Astrocyte (in vitro differentiated cells and primary cell): ENCODE results near the gene PCSK5. TPM values are rescaled to one million over a fixed set of nuclear protein-coding genes. Genes with fewer than 3 reads are reported as not detected.

Experiments used
- DNase-seq: peaks from one replicate; pipeline ENCODE4 v3.0.0-alpha.2; 2010; ENCODE audit warnings: low read depth
- FAIRE-seq: peaks from 2 replicates; lab custom pipeline; 2011; peaks lifted over from hg19 to GRCh38; lab: Jason Lieb, UNC
- H2AFZ ChIP-seq: 2 replicates; pipeline ENCODE4 v1.6.0; 2012; ENCODE audit warnings: low read depth, low read length, inconsistent platforms
- H3K27ac ChIP-seq: 2 replicates; pipeline ENCODE4 v1.5.1; 2011; ENCODE audit warnings: low read depth, low read length, inconsistent platforms
- H3K27me3 ChIP-seq: 2 replicates; pipeline ENCODE4 v1.6.0; 2011; ENCODE audit warnings: low read length, inconsistent platforms; ENCODE audit not compliant: insufficient read depth
- H3K36me3 ChIP-seq: 2 replicates; pipeline ENCODE4 v1.5.1; 2011; ENCODE audit warnings: low read length, inconsistent platforms; ENCODE audit not compliant: insufficient read depth
- H3K4me1 ChIP-seq: 2 replicates; pipeline ENCODE4 v1.5.1; 2011; ENCODE audit warnings: low read length, inconsistent platforms; ENCODE audit not compliant: insufficient read depth
- H3K4me2 ChIP-seq: 2 replicates; pipeline ENCODE4 v1.6.0; 2012; ENCODE audit warnings: low read length, inconsistent platforms
- H3K4me3 ChIP-seq: 2 replicates; pipeline ENCODE4 v1.5.1; 2011; ENCODE audit warnings: low read depth, mild to moderate bottlenecking, low read length, inconsistent platforms; ENCODE audit not compliant: insufficient read depth
- H3K79me2 ChIP-seq: 2 replicates; pipeline ENCODE4 v1.6.0; 2012; ENCODE audit warnings: mild to moderate bottlenecking, low read length, inconsistent platforms; ENCODE audit not compliant: insufficient read depth
- H3K9ac ChIP-seq: 2 replicates; pipeline ENCODE4 v1.6.0; 2012; ENCODE audit warnings: mild to moderate bottlenecking, low read length, inconsistent platforms
- H3K9me3 ChIP-seq: 2 replicates; pipeline ENCODE4 v1.5.1; 2012; ENCODE audit warnings: low read depth, mild to moderate bottlenecking, low read length, inconsistent platforms; ENCODE audit not compliant: insufficient read depth
- H4K20me1 ChIP-seq: 2 replicates; pipeline ENCODE4 v1.6.0; 2012; ENCODE audit warnings: low read length, inconsistent platforms; ENCODE audit not compliant: insufficient read depth
- H3K27ac Mint-ChIP-seq: one replicate; pipeline ENCODE4 v1.8.0; 2021; ENCODE audit warnings: mild to moderate bottlenecking, mixed read lengths; ENCODE audit not compliant: unreplicated experiment
- H3K27me3 Mint-ChIP-seq: one replicate; pipeline ENCODE4 v1.8.0; 2021; ENCODE audit warnings: low read depth, mixed read lengths; ENCODE audit not compliant: unreplicated experiment
- H3K36me3 Mint-ChIP-seq: one replicate; pipeline ENCODE4 v1.8.0; 2021; ENCODE audit warnings: low read depth, mixed read lengths; ENCODE audit not compliant: unreplicated experiment
- H3K4me1 Mint-ChIP-seq: one replicate; pipeline ENCODE4 v1.8.0; 2021; ENCODE audit warnings: low read depth, mixed read lengths; ENCODE audit not compliant: unreplicated experiment
- H3K4me3 Mint-ChIP-seq: one replicate; pipeline ENCODE4 v1.8.0; 2021; ENCODE audit warnings: mild to moderate bottlenecking, moderate library complexity, mixed read lengths; ENCODE audit not compliant: unreplicated experiment
- H3K9me3 Mint-ChIP-seq: one replicate; pipeline ENCODE4 v1.8.0; 2021; ENCODE audit warnings: mild to moderate bottlenecking, mixed read lengths; ENCODE audit not compliant: unreplicated experiment
- EZH2 ChIP-seq: IDR thresholded peaks from 2 replicates; pipeline ENCODE4 v1.6.1; 2012; ENCODE audit warnings: mild to moderate bottlenecking, low read length, inconsistent platforms; ENCODE audit not compliant: insufficient read depth
- total RNA-seq: library from RNA; stranded (reverse); gene quantifications from 2 replicates; pipeline ENCODE4 v1.2.1, GENCODE V29; 2021
- TF ChIP-seq, protein P1 (sequence below): IDR thresholded peaks from 2 replicates; pipeline ENCODE4 v1.5.1; 2011; ENCODE audit warnings: low read depth, mild to moderate bottlenecking, inconsistent platforms, low read length, moderate library complexity; ENCODE audit not compliant: insufficient read depth

PCSK5 gene
- total RNA-seq, 1 donor from 2014 or later = 13.1 TPM

DNA sequence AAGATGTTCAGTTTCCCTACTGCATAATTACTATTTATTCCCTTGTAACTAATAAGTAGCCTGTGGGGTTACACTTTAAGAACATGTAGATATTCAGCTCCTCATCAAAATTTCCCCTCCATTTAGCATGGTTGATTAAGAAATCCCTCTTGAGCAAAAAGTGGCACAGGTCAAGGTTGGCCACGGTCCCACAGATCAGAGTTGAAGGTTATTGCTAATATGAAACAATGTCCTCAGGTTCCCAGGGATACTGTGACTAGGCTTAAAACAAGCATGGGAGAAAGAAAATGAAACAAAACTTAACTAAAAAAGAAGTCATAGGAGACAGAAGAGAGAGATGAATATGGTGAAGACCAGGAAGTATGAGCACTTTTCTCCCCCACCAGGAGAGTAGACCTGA lies 439.6 kb downstream of the PCSK5 start:
- FAIRE-seq = no peak
- no peaks in the 10 kb centered on the region for H3K9me3 ChIP-seq
- H3K27me3 ChIP-seq = peaks cover 6% of the 10 kb centered on the region
- Mint-ChIP-seq H3K27ac (no peak overlapping the region), H3K36me3 (peaks cover 2% of the 10 kb centered on the region), H3K4me3 (no peak overlapping the region), H3K9me3 (peaks cover 8% of the 10 kb centered on the region), H3K27me3 (peaks cover 42% of the 10 kb centered on the region), H3K4me1 (no peaks in the 10 kb centered on the region)
- no peak overlapping the region for H3K4me2 ChIP-seq
- H4K20me1 ChIP-seq = no peaks in the 10 kb centered on the region
- H2AFZ ChIP-seq = no peak overlapping the region
- H3K79me2 ChIP-seq = no peaks in the 10 kb centered on the region
- no peak overlapping the region for H3K9ac ChIP-seq
- DNase-seq = no peak
- H3K27ac ChIP-seq = no peak overlapping the region
- H3K4me3 ChIP-seq = no peak overlapping the region
- TF ChIP-seq, protein P1, sequence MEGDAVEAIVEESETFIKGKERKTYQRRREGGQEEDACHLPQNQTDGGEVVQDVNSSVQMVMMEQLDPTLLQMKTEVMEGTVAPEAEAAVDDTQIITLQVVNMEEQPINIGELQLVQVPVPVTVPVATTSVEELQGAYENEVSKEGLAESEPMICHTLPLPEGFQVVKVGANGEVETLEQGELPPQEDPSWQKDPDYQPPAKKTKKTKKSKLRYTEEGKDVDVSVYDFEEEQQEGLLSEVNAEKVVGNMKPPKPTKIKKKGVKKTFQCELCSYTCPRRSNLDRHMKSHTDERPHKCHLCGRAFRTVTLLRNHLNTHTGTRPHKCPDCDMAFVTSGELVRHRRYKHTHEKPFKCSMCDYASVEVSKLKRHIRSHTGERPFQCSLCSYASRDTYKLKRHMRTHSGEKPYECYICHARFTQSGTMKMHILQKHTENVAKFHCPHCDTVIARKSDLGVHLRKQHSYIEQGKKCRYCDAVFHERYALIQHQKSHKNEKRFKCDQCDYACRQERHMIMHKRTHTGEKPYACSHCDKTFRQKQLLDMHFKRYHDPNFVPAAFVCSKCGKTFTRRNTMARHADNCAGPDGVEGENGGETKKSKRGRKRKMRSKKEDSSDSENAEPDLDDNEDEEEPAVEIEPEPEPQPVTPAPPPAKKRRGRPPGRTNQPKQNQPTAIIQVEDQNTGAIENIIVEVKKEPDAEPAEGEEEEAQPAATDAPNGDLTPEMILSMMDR = no peak
- TF ChIP-seq EZH2 = no peak
- no peaks in the 10 kb centered on the region for H3K4me1 ChIP-seq
- H3K36me3 ChIP-seq = no peaks in the 10 kb centered on the region

DNA sequence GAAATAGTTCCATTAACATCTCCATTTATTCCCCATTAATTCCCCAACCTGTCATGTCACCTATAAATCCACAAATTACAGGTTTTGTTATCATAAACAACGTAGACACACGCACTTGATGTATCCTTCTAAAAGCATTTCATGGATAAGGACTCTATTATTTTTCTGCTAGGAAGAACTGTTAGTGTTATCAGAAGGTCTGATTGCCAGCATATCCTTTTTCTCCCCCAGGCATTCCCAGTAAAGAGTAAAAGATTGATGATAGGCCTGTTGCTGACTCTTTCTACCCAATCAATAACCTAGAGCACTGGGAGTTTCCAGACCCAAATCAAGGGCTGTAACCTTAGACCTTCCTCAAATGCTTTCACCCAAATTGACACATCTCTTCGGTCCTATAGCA lies 442.9 kb downstream of the PCSK5 start:
- no peak for FAIRE-seq
- H3K9me3 Mint-ChIP-seq = peaks cover 8% of the 10 kb centered on the region
- H3K4me3 Mint-ChIP-seq = no peak overlapping the region

DNA sequence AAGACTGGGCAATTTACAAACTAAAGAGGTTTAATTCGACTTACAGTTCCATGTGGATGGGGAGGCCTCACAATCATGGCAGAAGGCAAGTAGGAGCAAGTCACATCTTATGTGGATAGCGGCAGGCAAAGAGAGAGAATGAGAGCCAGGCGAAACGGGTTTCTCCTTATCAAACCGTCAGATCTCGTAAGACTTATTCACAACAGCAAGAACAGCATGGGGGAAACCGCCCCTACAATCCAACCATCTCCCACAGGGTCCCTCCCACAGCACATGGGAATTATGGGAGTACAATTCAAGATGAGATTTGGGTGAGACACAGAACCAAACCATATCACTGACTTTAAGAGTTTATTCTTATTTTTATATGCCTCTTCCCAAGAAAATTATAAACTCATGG lies 443.5 kb downstream of the PCSK5 start:
- no peak for FAIRE-seq
- no peaks in the 10 kb centered on the region for H3K4me1 Mint-ChIP-seq

More for the DNA sequence above, 442.9 kb downstream of the PCSK5 start:
- no peaks in the 10 kb centered on the region for H3K79me2 ChIP-seq
- peaks cover 15% of the 10 kb centered on the region for H3K27me3 ChIP-seq
- no peaks in the 10 kb centered on the region for H3K9me3 ChIP-seq
- H3K4me1 ChIP-seq = no peaks in the 10 kb centered on the region
- no peak overlapping the region for H3K9ac ChIP-seq
- Mint-ChIP-seq H3K27me3 (peaks cover 48% of the 10 kb centered on the region), H3K36me3 (peaks cover 2% of the 10 kb centered on the region), H3K4me1 (no peaks in the 10 kb centered on the region), H3K27ac (no peak overlapping the region)
- no peak overlapping the region for H3K27ac ChIP-seq
- H3K4me2 ChIP-seq = no peak overlapping the region
- no peak for DNase-seq
- TF ChIP-seq, protein P1 = no peak
- no peak for TF ChIP-seq EZH2
- no peak overlapping the region for H3K4me3 ChIP-seq
- H4K20me1 ChIP-seq = no peaks in the 10 kb centered on the region
- H3K36me3 ChIP-seq = no peaks in the 10 kb centered on the region
- no peak overlapping the region for H2AFZ ChIP-seq

More for the DNA sequence above, 443.5 kb downstream of the PCSK5 start:
- Histone ChIP-seq H3K4me1 (no peaks in the 10 kb centered on the region), H2AFZ (no peak overlapping the region), H3K9me3 (no peaks in the 10 kb centered on the region), H3K9ac (no peak overlapping the region), H3K27ac (no peak overlapping the region), H3K36me3 (no peaks in the 10 kb centered on the region), H3K4me3 (no peak overlapping the region), H3K79me2 (no peaks in the 10 kb centered on the region), H4K20me1 (no peaks in the 10 kb centered on the region), H3K27me3 (peaks cover 15% of the 10 kb centered on the region), H3K4me2 (no peak overlapping the region)
- no peak overlapping the region for H3K4me3 Mint-ChIP-seq
- peaks cover 8% of the 10 kb centered on the region for H3K9me3 Mint-ChIP-seq
- no peak overlapping the region for H3K27ac Mint-ChIP-seq
- no peak for DNase-seq
- no peak for TF ChIP-seq EZH2
- TF ChIP-seq, protein P1 = no peak
- peaks cover 53% of the 10 kb centered on the region for H3K27me3 Mint-ChIP-seq
- H3K36me3 Mint-ChIP-seq = peaks cover 2% of the 10 kb centered on the region
